ENCODE data around the gene DNAAF5. TPM values are rescaled to one million over a fixed set of nuclear protein-coding genes. Genes with fewer than 3 reads are reported as not detected.

The DNAAF5 gene
- total and polyA plus RNA-seq, 8 donors, result 6.7 to 210 (median 22.4) TPM

DNA sequence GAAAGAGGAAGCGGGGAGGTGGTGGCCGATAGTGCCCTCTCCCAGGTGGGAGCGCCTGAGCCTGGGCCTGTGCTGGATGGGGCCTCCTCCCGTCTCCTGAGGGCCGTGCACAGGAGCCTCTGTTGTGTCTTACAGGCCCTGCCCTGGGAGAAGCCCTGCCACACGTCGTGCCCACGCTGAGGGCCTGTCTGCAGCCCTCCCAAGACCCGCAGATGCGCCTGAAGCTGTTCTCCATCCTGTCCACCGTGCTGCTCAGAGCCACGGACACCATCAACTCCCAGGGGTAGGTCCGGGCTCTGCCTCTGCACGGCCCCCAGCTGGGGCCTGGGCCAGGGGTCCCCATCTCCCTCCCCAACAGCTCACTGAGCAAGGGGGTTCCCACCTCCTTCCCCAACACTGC, 43.8 kb downstream of the DNAAF5 start:
- no peaks in the 10 kb centered on the region for H3K9me3 ChIP-seq
- H3K4me1 ChIP-seq, result peaks cover 22 to 47% (median 30%) of the 10 kb centered on the region in 4 donors
- peaks cover 8 to 68% (median 50%) of the 10 kb centered on the region in 4 donors for H3K36me3 ChIP-seq
- intact Hi-C loops (cut with DNase I; ENCODE audit: low total_unique reads), result loop anchor here (10.0 kb wide), 1 partner anchor 446 kb away; no protein-coding TSS in a partner anchor
- H3K27me3 ChIP-seq, result no peaks in the 10 kb centered on the region
- WGBS, 5 donors, result 88 to 97% (median 93%) methylated on average over 8 to 14 of the region's 14 CpGs
- H3K4me3 ChIP-seq, result no peak overlapping the region
- TF ChIP-seq, protein P1, sequence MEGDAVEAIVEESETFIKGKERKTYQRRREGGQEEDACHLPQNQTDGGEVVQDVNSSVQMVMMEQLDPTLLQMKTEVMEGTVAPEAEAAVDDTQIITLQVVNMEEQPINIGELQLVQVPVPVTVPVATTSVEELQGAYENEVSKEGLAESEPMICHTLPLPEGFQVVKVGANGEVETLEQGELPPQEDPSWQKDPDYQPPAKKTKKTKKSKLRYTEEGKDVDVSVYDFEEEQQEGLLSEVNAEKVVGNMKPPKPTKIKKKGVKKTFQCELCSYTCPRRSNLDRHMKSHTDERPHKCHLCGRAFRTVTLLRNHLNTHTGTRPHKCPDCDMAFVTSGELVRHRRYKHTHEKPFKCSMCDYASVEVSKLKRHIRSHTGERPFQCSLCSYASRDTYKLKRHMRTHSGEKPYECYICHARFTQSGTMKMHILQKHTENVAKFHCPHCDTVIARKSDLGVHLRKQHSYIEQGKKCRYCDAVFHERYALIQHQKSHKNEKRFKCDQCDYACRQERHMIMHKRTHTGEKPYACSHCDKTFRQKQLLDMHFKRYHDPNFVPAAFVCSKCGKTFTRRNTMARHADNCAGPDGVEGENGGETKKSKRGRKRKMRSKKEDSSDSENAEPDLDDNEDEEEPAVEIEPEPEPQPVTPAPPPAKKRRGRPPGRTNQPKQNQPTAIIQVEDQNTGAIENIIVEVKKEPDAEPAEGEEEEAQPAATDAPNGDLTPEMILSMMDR (IDR thresholded peaks at IDR 0.05), result no peak
- TF ChIP-seq POLR2A (IDR thresholded peaks at IDR 0.05) (no peak), EP300 (IDR thresholded peaks at IDR 0.05) (no peak), POLR2AphosphoS5 (IDR thresholded peaks at IDR 0.05) (no peak)
- H3K27ac ChIP-seq, result peak overlapping the region in 4 of 5 donors; percentile 73 to 90 (median 81)
- no peak for DNase-seq

DNA sequence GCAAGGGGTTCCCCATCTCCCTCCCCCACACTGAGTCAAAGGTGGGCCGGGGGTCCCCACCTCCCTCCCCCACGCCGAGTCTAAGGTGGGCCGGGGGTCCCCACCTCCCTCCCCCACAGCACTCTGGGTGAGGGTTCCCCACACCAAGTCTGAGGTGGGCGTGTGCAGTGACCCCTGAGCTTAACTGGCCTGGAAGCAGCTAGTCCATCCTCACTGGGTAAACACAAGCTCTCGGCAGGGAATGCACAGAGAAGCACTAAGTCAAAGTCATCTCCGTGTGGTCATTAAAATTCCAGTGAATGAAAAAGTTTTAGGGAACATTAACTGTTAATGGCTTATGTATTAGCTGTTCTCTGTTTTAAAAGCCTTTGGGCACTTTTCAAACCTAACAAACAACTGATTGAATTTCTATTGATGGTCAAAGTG, 44.3 kb downstream of the DNAAF5 start:
- H3K27ac ChIP-seq, result peak overlapping the region in 4 of 5 donors; percentile 73 to 90 (median 81)
- peaks cover 22 to 47% (median 30%) of the 10 kb centered on the region in 4 donors for H3K4me1 ChIP-seq
- intact Hi-C loops (cut with DNase I; ENCODE audit: low total_unique reads), result loop anchor here (10.0 kb wide), 1 partner anchor 446 kb away; no protein-coding TSS in a partner anchor
- WGBS, 5 donors, result 43 to 62% (median 52%) methylated on average over 7 of the region's 7 CpGs
- DNase-seq, result peak in 1 of 2 donors; percentile 55
- TF ChIP-seq POLR2A (IDR thresholded peaks at IDR 0.05), result no peak
- TF ChIP-seq, protein P1 (IDR thresholded peaks at IDR 0.05), result no peak
- H3K36me3 ChIP-seq, result peaks cover 4 to 68% (median 50%) of the 10 kb centered on the region in 4 donors
- H3K4me3 ChIP-seq, result no peak overlapping the region
- no peaks in the 10 kb centered on the region for H3K9me3 ChIP-seq
- H3K27me3 ChIP-seq, result no peaks in the 10 kb centered on the region

DNA sequence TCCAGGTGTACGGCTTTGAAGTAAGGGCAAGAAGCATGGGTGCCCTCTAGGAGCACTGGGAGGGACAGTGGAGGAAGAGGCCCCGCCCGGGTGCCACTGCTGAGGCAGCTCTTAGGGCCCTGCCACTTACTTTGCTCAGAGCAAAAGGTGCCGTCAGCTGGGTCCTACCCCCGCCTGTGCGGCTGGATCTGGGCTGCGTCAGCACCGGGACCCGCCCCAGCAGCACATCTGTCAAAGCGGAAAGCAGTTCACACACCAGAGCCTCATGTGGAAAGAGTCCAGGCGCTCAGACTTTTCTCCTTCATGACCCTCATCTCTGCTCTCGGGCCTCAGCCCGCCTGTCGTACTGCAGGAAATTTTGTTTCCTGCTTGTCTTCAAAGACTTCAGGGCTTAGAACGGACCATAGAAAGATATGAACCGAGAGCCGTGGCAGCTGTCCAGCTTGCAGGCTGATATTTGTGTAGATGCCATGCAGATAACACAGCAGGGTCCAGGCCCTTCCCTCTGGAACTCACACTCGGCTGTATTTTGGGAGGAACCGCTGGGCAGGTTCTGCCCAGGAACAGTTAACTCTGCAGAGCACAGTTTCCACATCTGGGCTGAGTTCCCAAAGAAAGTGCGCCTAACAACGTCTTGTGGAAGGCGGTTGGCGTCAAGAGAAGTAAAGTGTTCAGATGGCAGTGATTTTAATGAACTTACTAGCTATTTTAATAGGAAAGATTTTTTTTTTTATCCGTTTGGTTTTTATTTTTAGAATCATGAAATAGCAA, 44.9 kb downstream of the DNAAF5 start:
- intact Hi-C loops (cut with DNase I; ENCODE audit: low total_unique reads), result loop anchor here (10.0 kb wide), 1 partner anchor 447 kb away; no protein-coding TSS in a partner anchor
- Histone ChIP-seq H3K4me1 (peaks cover 22 to 47% (median 30%) of the 10 kb centered on the region in 4 donors), H3K4me3 (no peak overlapping the region), H3K36me3 (peaks cover 0 to 68% (median 50%) of the 10 kb centered on the region in 4 donors), H3K27ac (peak overlapping the region; percentile 48 to 90 (median 80)), H3K9me3 (no peaks in the 10 kb centered on the region), H3K27me3 (no peaks in the 10 kb centered on the region)
- TF ChIP-seq POLR2A (IDR thresholded peaks at IDR 0.05) (no peak), EP300 (IDR thresholded peaks at IDR 0.05) (no peak), POLR2AphosphoS5 (IDR thresholded peaks at IDR 0.05) (peak; percentile 36 to 86 (median 50))
- TF ChIP-seq, protein P1 (IDR thresholded peaks at IDR 0.05), result no peak
- peak; percentile 60 to 92 for DNase-seq
- 19 to 30% (median 26%) methylated on average over 19 to 24 of the region's 24 CpGs for WGBS, 5 donors

DNA sequence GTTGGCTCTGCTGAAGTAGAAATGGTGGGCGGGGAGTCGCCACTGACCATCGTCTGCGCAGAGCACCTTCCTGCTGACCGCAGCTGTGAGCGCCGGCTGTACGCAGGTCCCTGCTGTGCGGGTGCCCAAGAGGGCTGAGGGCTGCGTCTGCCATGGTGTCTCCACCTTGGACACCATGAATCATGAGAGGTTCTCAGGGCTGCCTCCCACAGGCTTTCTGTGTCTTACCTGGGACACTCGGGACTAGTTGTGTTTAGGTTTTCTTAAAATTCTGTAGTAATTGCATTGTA, 45.5 kb downstream of the DNAAF5 start:
- no peaks in the 10 kb centered on the region for H3K27me3 ChIP-seq
- H3K4me3 ChIP-seq, result no peak overlapping the region
- intact Hi-C loops (cut with DNase I; ENCODE audit: low total_unique reads), result loop anchor here (10.0 kb wide), 1 partner anchor 447 kb away; no protein-coding TSS in a partner anchor
- DNase-seq, result no peak
- H3K4me1 ChIP-seq, result peaks cover 22 to 47% (median 30%) of the 10 kb centered on the region in 4 donors
- TF ChIP-seq, protein P1 (IDR thresholded peaks at IDR 0.05), result no peak
- TF ChIP-seq EP300 (IDR thresholded peaks at IDR 0.05) (no peak), POLR2AphosphoS5 (IDR thresholded peaks at IDR 0.05) (no peak), POLR2A (IDR thresholded peaks at IDR 0.05) (no peak)
- WGBS, 5 donors, result 66 to 90% (median 85%) methylated on average over 11 of the region's 11 CpGs
- no peaks in the 10 kb centered on the region for H3K9me3 ChIP-seq
- H3K36me3 ChIP-seq, result peaks cover 0 to 68% (median 53%) of the 10 kb centered on the region in 4 donors
- peak overlapping the region in 4 of 5 donors; percentile 73 to 90 (median 81) for H3K27ac ChIP-seq
